ENCODE measurements around the gene SNHG17.
A peak's percentile ranks its signal among the peaks of the same experiment; 100 is the strongest.

Gene SNHG17

GRCh38 chr20:38434770-38435554 lies at the start of gene SNHG17:
Gene SNHG17, minus strand, starts transcription at chr20:38435328.
- TF ChIP-seq CTCF (IDR thresholded peaks at IDR 0.05; ENCODE audit: low read depth, low read length): no peak; the same call in none of the 2 replicates
- peak; percentile 93 for DNase-seq (ENCODE audit: extremely low read depth, low read depth)

- no peak for TF ChIP-seq CTCF (IDR thresholded peaks at IDR 0.05; ENCODE audit: low read depth, low read length)
- DNase-seq (ENCODE audit: extremely low read depth, low read depth): no peak
These were observed 44.5 kb upstream of the SNHG17 start for GRCh38 chr20:38479596-38479995.

- TF ChIP-seq CTCF (IDR thresholded peaks at IDR 0.05; ENCODE audit: low read depth, low read length): no peak
- no peak for DNase-seq (ENCODE audit: extremely low read depth, low read depth)
These were observed 42.6 kb upstream of the SNHG17 start for GRCh38 chr20:38477747-38478146.

- no peak for DNase-seq (ENCODE audit: extremely low read depth, low read depth)
- TF ChIP-seq CTCF (IDR thresholded peaks at IDR 0.05; ENCODE audit: low read depth, low read length): peak; percentile 13
These were observed 38.3 kb upstream of the SNHG17 start for GRCh38 chr20:38473367-38473795.

GRCh38 chr20:38472513-38473366 lies 37.6 kb upstream of the SNHG17 start, which contains the start of gene RALGAPB:
Gene RALGAPB, plus strand, starts transcription at chr20:38472843. Its CDS starts 15,590 bp downstream, at chr20:38488433.
- peak; percentile 94 for DNase-seq (ENCODE audit: extremely low read depth, low read depth)
- TF ChIP-seq CTCF (IDR thresholded peaks at IDR 0.05; ENCODE audit: low read depth, low read length): peak; percentile 50

- DNase-seq (ENCODE audit: extremely low read depth, low read depth): no peak
These were observed 36.9 kb upstream of the SNHG17 start for GRCh38 chr20:38471987-38472512.

More at GRCh38 chr20:38471987-38472512, 36.9 kb upstream of the SNHG17 start:
- TF ChIP-seq CTCF (IDR thresholded peaks at IDR 0.05; ENCODE audit: low read depth, low read length): no peak

All from AG09319 (cell line).